ENCODE data around the gene VDAC2. TPM values are rescaled to one million over a fixed set of nuclear protein-coding genes. Genes with fewer than 3 reads are reported as not detected.

The VDAC2 gene
- total RNA-seq, 1 experiment from 2014 or later: 284 TPM

DNA sequence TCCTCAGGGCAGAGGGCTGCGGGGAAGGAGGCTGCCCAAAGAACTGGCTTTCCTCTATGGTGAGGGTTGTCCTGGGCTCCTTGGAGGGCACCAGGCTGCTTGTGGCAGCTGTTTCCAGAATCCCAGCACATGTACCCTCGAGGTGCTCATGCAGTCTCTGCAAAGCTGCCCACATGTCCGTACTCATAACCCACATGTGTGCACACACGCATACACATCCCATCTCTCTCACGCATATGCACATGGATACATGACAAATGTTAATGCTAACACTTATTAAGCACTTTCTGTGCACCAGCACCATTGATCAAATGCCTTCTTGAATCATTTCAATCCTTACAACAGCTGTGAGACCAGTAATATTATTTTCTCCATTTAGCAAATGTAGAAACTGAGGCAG, 61.5 kb downstream of the VDAC2 start (continued):
- TF ChIP-seq ZNF121 (CRISPR knock-in tag; IDR thresholded peaks at IDR 0.05) (no peak), PRDM15 (CRISPR knock-in tag; IDR thresholded peaks at IDR 0.05) (no peak)
- TF ChIP-seq, protein P1, sequence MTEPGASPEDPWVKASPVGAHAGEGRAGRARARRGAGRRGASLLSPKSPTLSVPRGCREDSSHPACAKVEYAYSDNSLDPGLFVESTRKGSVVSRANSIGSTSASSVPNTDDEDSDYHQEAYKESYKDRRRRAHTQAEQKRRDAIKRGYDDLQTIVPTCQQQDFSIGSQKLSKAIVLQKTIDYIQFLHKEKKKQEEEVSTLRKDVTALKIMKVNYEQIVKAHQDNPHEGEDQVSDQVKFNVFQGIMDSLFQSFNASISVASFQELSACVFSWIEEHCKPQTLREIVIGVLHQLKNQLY (CRISPR knock-in tag; IDR thresholded peaks at IDR 0.05): no peak

DNA sequence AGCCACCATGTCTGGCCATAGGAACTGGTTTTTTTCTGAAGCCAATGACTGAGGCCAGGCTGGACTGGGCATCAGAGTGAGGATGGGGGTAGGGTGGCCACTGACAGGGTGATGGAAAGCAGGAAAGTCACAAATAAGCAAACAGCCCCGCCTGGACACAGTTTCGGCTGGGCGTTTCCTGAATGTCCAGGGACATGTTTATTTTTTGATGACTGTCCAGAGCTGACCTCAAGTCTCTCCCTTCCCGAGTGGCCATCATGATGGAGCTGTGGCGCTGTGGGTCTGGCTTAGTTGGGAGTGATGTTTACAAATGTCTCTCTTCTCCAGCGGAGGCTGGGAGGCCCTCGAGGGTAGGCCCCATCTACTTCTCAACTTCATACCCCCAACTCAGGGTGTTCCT, 62.3 kb downstream of the VDAC2 start:
- TF ChIP-seq NFATC4 (CRISPR knock-in tag; IDR thresholded peaks at IDR 0.05): no peak
- no peak for TF ChIP-seq ZNF121 (CRISPR knock-in tag; IDR thresholded peaks at IDR 0.05)
- 0 out of 2 replicates have a peak, but pooled peaks cover 3% of the 10 kb centered on the region for H3K36me3 Mint-ChIP-seq
- no peak overlapping the region for H3K4me3 Mint-ChIP-seq
- H3K27me3 Mint-ChIP-seq (ENCODE audit: low read depth): no peaks in the 10 kb centered on the region
- no peak overlapping the region for H3K27ac Mint-ChIP-seq
- peaks cover 13% of the 10 kb centered on the region for H3K9me3 Mint-ChIP-seq
- DNase-seq (ENCODE audit: low spot score): no peak
- ATAC-seq: no peak
- ChIA-PET CTCF (interaction anchor here (0.6 kb wide), 1 partner anchor 123 kb away, joined by 3 read pairs; no protein-coding TSS in a partner anchor), POLR2A (interaction anchor here (0.7 kb wide), 1 partner anchor 726 kb away, joined by 5 read pairs; no protein-coding TSS in a partner anchor)
- H3K4me1 Mint-ChIP-seq: peaks cover 14% of the 10 kb centered on the region

GRCh38 chr10:75276069-75276872, 65.7 kb downstream of the VDAC2 start:
- Mint-ChIP-seq H3K4me1 (peaks cover 14% of the 10 kb centered on the region), H3K27ac (no peak overlapping the region), H3K4me3 (no peak overlapping the region), H3K9me3 (no peaks in the 10 kb centered on the region), H3K27me3 (ENCODE audit: low read depth) (peaks cover 6% of the 10 kb centered on the region), H3K36me3 (no peaks in the 10 kb centered on the region)
- TF ChIP-seq, protein P2, sequence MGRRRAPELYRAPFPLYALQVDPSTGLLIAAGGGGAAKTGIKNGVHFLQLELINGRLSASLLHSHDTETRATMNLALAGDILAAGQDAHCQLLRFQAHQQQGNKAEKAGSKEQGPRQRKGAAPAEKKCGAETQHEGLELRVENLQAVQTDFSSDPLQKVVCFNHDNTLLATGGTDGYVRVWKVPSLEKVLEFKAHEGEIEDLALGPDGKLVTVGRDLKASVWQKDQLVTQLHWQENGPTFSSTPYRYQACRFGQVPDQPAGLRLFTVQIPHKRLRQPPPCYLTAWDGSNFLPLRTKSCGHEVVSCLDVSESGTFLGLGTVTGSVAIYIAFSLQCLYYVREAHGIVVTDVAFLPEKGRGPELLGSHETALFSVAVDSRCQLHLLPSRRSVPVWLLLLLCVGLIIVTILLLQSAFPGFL (CRISPR knock-in tag; IDR thresholded peaks at IDR 0.05; ENCODE audit: borderline replicate concordance): no peak
- TF ChIP-seq ZNF263 (CRISPR knock-in tag; IDR thresholded peaks at IDR 0.05; ENCODE audit: low read depth): 0 out of 2 replicates have a peak, but pooled peaks have one; percentile 14
- DNase-seq (ENCODE audit: low spot score) (peak; percentile 27), ATAC-seq (peak; percentile 62)
- POLR2A ChIA-PET: no interaction called here
- CTCF ChIA-PET: interaction anchor here (1.2 to 1.3 kb wide), 3 partner anchors 19 to 760 kb away, joined by 3 to 4 read pairs (median 4); no protein-coding TSS in a partner anchor

GRCh38 chr10:75280236-75280635, 69.6 kb downstream of the VDAC2 start:
- no peak for TF ChIP-seq NFATC4 (CRISPR knock-in tag; IDR thresholded peaks at IDR 0.05)
- TF ChIP-seq, protein P3, sequence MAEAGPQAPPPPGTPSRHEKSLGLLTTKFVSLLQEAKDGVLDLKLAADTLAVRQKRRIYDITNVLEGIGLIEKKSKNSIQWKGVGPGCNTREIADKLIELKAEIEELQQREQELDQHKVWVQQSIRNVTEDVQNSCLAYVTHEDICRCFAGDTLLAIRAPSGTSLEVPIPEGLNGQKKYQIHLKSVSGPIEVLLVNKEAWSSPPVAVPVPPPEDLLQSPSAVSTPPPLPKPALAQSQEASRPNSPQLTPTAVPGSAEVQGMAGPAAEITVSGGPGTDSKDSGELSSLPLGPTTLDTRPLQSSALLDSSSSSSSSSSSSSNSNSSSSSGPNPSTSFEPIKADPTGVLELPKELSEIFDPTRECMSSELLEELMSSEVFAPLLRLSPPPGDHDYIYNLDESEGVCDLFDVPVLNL (CRISPR knock-in tag; IDR thresholded peaks at IDR 0.05; ENCODE audit: borderline replicate concordance, low read depth): no peak
- TF ChIP-seq IRF1 (CRISPR knock-in tag; IDR thresholded peaks at IDR 0.05): no peak
- TF ChIP-seq TEAD4 (CRISPR knock-in tag; IDR thresholded peaks at IDR 0.05): no peak
- H3K4me3 Mint-ChIP-seq: no peak overlapping the region
- no peak for ATAC-seq
- peaks cover 21% of the 10 kb centered on the region for H3K4me1 Mint-ChIP-seq
- peaks cover 33% of the 10 kb centered on the region for H3K27me3 Mint-ChIP-seq (ENCODE audit: low read depth)
- ChIA-PET CTCF (no interaction called here), POLR2A (no interaction called here)
- no peaks in the 10 kb centered on the region for H3K36me3 Mint-ChIP-seq
- DNase-seq (ENCODE audit: low spot score): no peak
- H3K27ac Mint-ChIP-seq: no peak overlapping the region
- H3K9me3 Mint-ChIP-seq: no peaks in the 10 kb centered on the region

Other genes starting within 250 kb of the VDAC2 start
- gene SAMD8, start 99.1 kb upstream of the VDAC2 start, total RNA-seq (2021): 20.9 to 23.0 TPM (median 21.7 TPM) in 3 replicates
- 46.3 to 49.5 TPM (median 47.8 TPM) in 3 replicates for gene COMTD1, start 25.2 kb downstream of the VDAC2 start, total RNA-seq (2021)
- gene ZNF503, start 191.0 kb downstream of the VDAC2 start, total RNA-seq (2021): 0.25 to 0.39 TPM (median 0.34 TPM) in 3 replicates
- gene LRMDA, start 220.8 kb downstream of the VDAC2 start, total RNA-seq (2021): 0.48 to 0.92 TPM (median 0.78 TPM) in 3 replicates